Urothelium cell line (cell line): Measurements from ENCODE around the gene GARIN1A.
"Not testable (repeated sequence)": the region's sequence is repeated elsewhere in the genome, so short reads cannot be mapped to it uniquely, and the experiment has no call there.

Experiments used
- DNase-seq: peaks from one replicate; pipeline ENCODE4 v3.0.0; 2011; ENCODE audit warnings: low spot score, mixed read lengths
- FAIRE-seq: peaks from 2 replicates; lab custom pipeline; 2011; peaks lifted over from hg19 to GRCh38; lab: Jason Lieb, UNC

GARIN1A gene

GRCh38 chr7:128681794-128682537, 9.9 kb downstream of the GARIN1A start:
- no peak for DNase-seq
- no peak for FAIRE-seq

DNA sequence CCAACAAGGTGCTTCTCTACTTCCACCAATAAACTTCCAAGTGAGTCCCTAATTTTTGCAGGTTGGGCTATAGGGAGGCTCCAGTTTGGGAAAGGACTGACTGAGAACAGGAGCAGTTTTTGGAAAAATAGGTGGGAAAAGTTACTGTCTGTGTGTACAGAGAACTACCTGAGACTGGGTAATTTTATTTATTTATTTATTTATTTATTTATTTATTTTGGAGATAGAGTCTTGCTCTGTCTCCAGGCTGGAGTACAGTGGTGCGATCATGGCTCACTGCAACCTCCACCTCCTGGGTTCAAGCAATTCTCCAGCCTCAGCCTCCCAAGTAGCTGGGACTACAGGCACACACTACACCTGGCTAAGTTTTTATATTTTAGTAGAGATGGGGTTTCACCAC, 11.2 kb downstream of the GARIN1A start:
- not testable (repeated sequence) for DNase-seq, FAIRE-seq

- DNase-seq, FAIRE-seq: not testable (repeated sequence)
Measured at GRCh38 chr7:128683738-128684137, 11.6 kb downstream of the GARIN1A start.

GRCh38 chr7:128687131-128687530, 15.0 kb downstream of the GARIN1A start:
- FAIRE-seq (no peak), DNase-seq (no peak)

DNA sequence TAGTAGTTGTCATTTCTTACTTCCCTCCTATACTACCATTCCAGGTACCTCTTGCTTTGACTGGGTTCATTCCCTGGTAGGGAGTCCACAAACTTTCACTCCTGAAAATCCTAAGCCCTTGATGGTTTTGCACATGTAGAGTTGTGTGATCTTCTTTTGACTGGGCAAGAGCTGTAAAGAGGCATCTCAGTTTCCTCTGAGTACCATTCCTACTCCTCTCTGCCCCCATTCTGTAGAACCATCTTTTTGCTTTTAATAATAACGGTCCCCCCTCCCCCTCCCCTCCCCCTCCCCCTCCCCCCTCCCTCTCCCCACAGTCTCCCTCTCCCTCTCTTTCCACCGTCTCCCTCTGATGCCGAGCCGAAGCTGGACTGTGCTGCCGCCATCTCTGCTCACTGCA, 16.4 kb downstream of the GARIN1A start:
- DNase-seq: no peak
- no peak for FAIRE-seq

GRCh38 chr7:128689161-128689935, 17.3 kb downstream of the GARIN1A start:
- not testable (repeated sequence) for DNase-seq, FAIRE-seq

DNA sequence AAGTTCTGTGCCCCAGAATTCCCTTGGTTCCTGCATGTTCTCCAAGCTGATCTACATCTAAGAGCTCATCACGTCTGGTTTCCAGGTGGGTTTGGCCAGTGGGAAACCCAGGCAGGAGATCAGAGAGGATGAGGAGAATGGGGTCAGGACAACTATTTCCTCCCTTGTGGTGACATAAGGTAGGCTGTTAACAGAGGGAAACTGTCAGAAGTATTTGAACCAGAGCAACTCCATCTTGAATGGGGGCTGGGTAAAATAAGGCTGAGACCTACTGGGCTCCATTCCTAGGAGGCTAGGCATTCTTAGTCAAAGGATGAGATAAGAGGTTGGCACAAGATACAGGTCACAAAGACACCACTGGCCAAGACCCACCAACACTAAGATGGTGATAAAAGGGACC, 19.1 kb downstream of the GARIN1A start:
- no peak for FAIRE-seq
- DNase-seq: no peak

DNA sequence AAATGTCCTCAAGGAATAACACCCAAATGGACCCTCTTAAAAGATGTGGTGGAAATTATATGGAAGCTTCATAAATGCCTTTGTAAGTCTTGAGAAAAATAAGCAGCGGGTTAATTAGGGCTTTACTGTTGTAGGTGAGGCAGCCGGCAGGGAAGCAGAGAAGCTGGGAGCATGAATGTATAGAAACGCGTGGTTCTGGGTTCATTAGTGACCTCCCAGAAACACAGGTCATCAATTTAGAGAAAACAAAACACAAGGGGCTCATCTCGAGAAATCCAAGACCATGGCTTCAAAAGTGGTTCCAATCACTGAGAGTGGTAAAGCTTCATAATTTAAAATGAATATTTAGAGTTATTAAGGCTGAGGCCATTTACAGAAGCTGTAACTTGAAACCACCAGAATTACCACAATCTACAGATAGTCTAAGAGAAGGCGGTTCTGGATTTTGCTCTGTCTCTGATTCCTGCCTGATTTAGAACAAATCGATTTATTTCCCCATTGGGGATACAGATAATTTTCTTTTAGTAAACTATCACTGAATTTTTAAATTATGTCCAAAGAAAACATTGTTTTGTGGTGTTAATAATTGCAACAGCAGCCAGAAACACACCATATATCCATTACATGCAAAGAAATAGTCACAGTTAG, 20.7 kb downstream of the GARIN1A start:
- no peak for DNase-seq
- no peak for FAIRE-seq

GRCh38 chr7:128693373-128694015, 21.4 kb downstream of the GARIN1A start:
- DNase-seq (no peak), FAIRE-seq (no peak)

DNA sequence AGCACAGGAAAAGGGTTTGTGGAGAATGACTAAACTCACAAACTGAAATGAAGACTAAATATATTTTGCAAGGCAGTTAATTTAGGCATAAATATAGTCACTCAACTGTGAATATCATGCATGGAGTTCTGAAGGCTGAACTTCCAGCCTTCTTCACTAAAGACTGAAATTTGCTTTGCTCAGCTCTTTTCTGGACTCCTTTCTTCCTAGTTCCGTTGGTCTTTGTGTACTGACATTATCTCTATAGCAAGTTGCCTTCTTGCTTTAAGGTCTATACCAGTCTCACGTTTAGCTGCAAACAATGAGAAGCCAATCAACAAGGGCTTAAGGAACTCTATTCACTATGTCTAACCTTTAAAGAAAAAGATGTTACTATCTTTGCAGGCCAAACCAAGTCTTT, 22.6 kb downstream of the GARIN1A start:
- DNase-seq (no peak), FAIRE-seq (no peak)

- FAIRE-seq: no peak
- no peak for DNase-seq
Measured at GRCh38 chr7:128697302-128697905, 25.3 kb downstream of the GARIN1A start.

GRCh38 chr7:128699196-128699712, 27.2 kb downstream of the GARIN1A start:
- no peak for DNase-seq
- no peak for FAIRE-seq

- DNase-seq: no peak
Measured at GRCh38 chr7:128699895-128700294, 27.8 kb downstream of the GARIN1A start.

GRCh38 chr7:128701062-128701785, 29.1 kb downstream of the GARIN1A start:
- FAIRE-seq (no peak), DNase-seq (no peak)

More at GRCh38 chr7:128699895-128700294, 27.8 kb downstream of the GARIN1A start:
- no peak for FAIRE-seq

GRCh38 chr7:128703609-128704241, 31.6 kb downstream of the GARIN1A start:
- FAIRE-seq: no peak

DNA sequence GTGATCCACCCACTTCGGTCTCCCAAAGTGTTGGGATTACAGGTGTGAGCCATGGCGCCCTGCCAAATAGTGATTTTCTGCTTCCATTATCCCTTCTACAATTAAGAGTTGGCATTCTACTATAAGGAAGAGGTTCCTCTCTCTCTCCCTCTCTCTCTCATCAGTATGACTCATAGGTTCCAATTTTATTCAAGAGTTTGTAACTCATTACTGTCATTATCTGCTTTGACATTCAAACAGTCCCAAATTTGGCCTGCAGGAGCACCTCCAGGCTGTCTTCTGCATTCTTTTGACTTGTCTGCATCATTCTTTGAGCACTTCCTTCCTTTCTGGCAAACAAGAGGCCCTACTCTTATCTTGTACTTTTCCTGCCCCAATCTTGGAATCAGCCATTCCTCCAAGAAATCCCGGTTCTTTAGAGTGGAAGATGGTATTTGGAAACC, 33.8 kb downstream of the GARIN1A start:
- no peak for DNase-seq
- no peak for FAIRE-seq

More at GRCh38 chr7:128703609-128704241, 31.6 kb downstream of the GARIN1A start:
- no peak for DNase-seq

- no peak for DNase-seq
- no peak for FAIRE-seq
Measured at GRCh38 chr7:128707752-128708151, 35.7 kb downstream of the GARIN1A start.

DNA sequence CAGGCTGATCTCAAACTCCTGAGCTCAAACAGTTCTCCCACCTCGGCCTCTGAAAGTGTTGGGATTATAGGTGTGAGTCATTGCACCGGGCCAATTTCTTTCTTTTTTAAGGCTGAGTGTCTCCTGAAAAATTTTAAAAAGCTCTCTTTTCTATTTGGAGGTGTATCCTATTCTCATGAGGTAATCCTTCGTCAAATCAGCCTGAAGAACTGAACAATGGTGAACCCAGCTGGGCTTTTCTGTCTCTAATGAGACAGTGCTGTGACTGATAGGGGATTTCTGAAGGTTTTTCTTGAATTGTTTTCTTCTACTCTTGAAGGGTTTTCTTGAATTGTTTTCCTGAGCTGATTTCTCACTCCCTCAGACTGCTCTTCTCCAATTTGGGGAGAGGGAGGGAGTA, 36.1 kb downstream of the GARIN1A start:
- FAIRE-seq (no peak), DNase-seq (no peak)

DNA sequence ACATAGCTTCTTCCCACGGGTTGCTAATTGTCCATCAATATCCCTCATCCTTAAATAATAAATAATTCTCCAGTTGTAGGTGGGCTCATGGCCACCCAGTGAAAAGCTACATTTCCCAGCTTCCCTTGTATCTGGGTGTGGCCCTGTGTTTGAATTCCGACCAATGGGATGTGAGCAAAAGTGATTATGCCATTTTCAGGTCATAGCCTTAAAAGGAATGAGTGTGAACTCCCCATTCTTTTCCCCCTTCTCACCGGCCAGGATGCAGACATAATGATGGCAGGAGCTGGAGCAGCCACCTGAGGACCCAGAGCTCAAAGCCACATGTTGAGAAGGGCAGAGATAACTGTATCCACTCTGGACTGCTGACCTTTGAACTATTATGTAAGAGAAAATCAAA, 36.7 kb downstream of the GARIN1A start:
- DNase-seq (no peak), FAIRE-seq (no peak)
